ENCODE data around the gene EFHC1. TPM values are rescaled to one million over a fixed set of nuclear protein-coding genes. Genes with fewer than 3 reads are reported as not detected.
A peak's percentile ranks its signal among the peaks of the same experiment; 100 is the strongest.

Gene EFHC1
- total and polyA plus RNA-seq, 8 donors = 7.2 to 54.3 (median 35.5) TPM

- no peak for TF ChIP-seq POLR2AphosphoS5 (IDR thresholded peaks at IDR 0.05)
- TF ChIP-seq POLR2A (IDR thresholded peaks at IDR 0.05) = no peak
- TF ChIP-seq, protein P1, sequence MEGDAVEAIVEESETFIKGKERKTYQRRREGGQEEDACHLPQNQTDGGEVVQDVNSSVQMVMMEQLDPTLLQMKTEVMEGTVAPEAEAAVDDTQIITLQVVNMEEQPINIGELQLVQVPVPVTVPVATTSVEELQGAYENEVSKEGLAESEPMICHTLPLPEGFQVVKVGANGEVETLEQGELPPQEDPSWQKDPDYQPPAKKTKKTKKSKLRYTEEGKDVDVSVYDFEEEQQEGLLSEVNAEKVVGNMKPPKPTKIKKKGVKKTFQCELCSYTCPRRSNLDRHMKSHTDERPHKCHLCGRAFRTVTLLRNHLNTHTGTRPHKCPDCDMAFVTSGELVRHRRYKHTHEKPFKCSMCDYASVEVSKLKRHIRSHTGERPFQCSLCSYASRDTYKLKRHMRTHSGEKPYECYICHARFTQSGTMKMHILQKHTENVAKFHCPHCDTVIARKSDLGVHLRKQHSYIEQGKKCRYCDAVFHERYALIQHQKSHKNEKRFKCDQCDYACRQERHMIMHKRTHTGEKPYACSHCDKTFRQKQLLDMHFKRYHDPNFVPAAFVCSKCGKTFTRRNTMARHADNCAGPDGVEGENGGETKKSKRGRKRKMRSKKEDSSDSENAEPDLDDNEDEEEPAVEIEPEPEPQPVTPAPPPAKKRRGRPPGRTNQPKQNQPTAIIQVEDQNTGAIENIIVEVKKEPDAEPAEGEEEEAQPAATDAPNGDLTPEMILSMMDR (IDR thresholded peaks at IDR 0.05) = no peak
- TF ChIP-seq EP300 (IDR thresholded peaks at IDR 0.05) = no peak
- no peaks in the 10 kb centered on the region for H3K36me3 ChIP-seq
- peak overlapping the region in 3 of 5 donors; percentile 6 to 52 (median 18) for H3K27ac ChIP-seq
- H3K27me3 ChIP-seq = no peaks in the 10 kb centered on the region
- peaks cover 28 to 85% (median 48%) of the 10 kb centered on the region in 4 donors for H3K4me1 ChIP-seq
- no peaks in the 10 kb centered on the region for H3K9me3 ChIP-seq
- no peak overlapping the region for H3K4me3 ChIP-seq
- no peak for DNase-seq
- intact Hi-C loops (cut with DNase I; ENCODE audit: low total_unique reads) = no loop called here
- 64 to 86% (median 78%) methylated on average over 5 of the region's 5 CpGs for WGBS, 5 donors
Observed at GRCh38 chr6:52555518-52556233, 135.5 kb downstream of the EFHC1 start.

DNA sequence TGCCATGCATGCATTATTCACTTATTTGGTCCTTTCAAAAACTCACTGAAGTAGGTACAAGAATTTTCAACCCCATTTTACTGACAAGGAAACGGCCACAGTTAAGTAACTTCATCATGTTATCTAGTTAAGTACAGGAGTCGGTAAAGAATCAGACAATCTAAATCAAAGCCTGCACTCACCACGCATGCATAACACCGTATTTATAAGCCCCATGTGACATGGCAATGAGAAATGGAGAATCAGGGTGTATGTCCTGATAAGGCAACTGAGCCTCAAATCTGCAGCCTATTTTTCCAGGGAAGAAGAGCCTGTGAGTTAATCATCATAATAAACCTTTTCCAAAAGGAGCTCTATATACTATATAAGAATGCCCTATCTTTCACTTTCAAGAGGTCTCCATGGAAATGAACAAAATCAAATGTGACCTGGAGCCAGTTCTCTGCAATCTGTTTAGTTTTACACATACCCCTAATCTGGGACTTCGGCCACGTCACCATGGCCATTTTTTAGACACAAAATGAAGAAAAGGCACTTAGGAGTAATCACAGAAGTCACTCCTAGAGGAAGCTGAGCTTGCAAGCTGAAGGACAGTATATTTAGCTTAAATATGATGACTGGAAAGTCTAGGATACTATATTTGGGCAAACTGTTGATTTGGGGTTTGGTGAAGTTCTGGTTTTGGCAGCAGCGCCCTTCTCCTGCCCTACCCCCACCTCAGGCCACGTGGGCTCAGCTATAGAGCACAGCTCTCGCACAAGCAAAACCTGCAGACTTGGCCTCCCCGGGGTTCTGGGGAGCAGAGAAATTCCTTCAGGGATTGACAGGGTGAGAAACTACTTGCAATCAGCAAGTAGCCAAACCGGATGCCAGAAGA, 137.5 kb downstream of the EFHC1 start:
- Histone ChIP-seq H3K27ac (peak overlapping the region in 4 of 5 donors; percentile 34 to 71 (median 45)), H3K36me3 (no peaks in the 10 kb centered on the region), H3K9me3 (no peaks in the 10 kb centered on the region), H3K4me1 (peaks cover 9 to 77% (median 38%) of the 10 kb centered on the region in 4 donors), H3K27me3 (no peaks in the 10 kb centered on the region), H3K4me3 (no peak overlapping the region)
- TF ChIP-seq POLR2AphosphoS5 (IDR thresholded peaks at IDR 0.05) = no peak
- TF ChIP-seq, protein P1 (IDR thresholded peaks at IDR 0.05) = no peak
- no peak for TF ChIP-seq EP300 (IDR thresholded peaks at IDR 0.05)
- TF ChIP-seq POLR2A (IDR thresholded peaks at IDR 0.05) = no peak
- WGBS, 5 donors = 59 to 81% (median 67%) methylated on average over 11 of the region's 11 CpGs
- DNase-seq = peak in 1 of 2 donors; percentile 44
- intact Hi-C loops (cut with DNase I; ENCODE audit: low total_unique reads) = no loop called here

GRCh38 chr6:52558266-52559000, 138.3 kb downstream of the EFHC1 start:
- no peaks in the 10 kb centered on the region for H3K27me3 ChIP-seq
- TF ChIP-seq POLR2AphosphoS5 (IDR thresholded peaks at IDR 0.05) (no peak), POLR2A (IDR thresholded peaks at IDR 0.05) (no peak), EP300 (IDR thresholded peaks at IDR 0.05) (no peak)
- TF ChIP-seq, protein P1 (IDR thresholded peaks at IDR 0.05) = no peak
- H3K4me1 ChIP-seq = peaks cover 6 to 77% (median 35%) of the 10 kb centered on the region in 4 donors
- H3K4me3 ChIP-seq = no peak overlapping the region
- DNase-seq = no peak
- peak overlapping the region in 4 of 5 donors; percentile 34 to 71 (median 45) for H3K27ac ChIP-seq
- WGBS, 5 donors = 66 to 82% (median 80%) methylated on average over 6 of the region's 6 CpGs
- no peaks in the 10 kb centered on the region for H3K36me3 ChIP-seq
- intact Hi-C loops (cut with DNase I; ENCODE audit: low total_unique reads) = no loop called here
- H3K9me3 ChIP-seq = no peaks in the 10 kb centered on the region

GRCh38 chr6:52560462-52560861, 140.3 kb downstream of the EFHC1 start:
- intact Hi-C loops (cut with DNase I; ENCODE audit: low total_unique reads) = no loop called here
- no peaks in the 10 kb centered on the region for H3K36me3 ChIP-seq
- no peaks in the 10 kb centered on the region for H3K9me3 ChIP-seq
- H3K27me3 ChIP-seq = no peaks in the 10 kb centered on the region
- no peak for TF ChIP-seq EP300 (IDR thresholded peaks at IDR 0.05)
- TF ChIP-seq POLR2AphosphoS5 (IDR thresholded peaks at IDR 0.05) = no peak
- TF ChIP-seq, protein P1 (IDR thresholded peaks at IDR 0.05) = no peak
- no peak for TF ChIP-seq POLR2A (IDR thresholded peaks at IDR 0.05)
- no peak overlapping the region for H3K27ac ChIP-seq
- DNase-seq = no peak
- H3K4me3 ChIP-seq = no peak overlapping the region
- 9 to 44% (median 36%) methylated on average over 5 of the region's 5 CpGs for WGBS, 5 donors
- peaks cover 6 to 84% (median 39%) of the 10 kb centered on the region in 4 donors for H3K4me1 ChIP-seq
